H1 (cell line): ENCODE data around the gene CYTH1. TPM values are rescaled to one million over a fixed set of nuclear protein-coding genes. Genes with fewer than 3 reads are reported as not detected.

Source experiments
- E2F6 ChIP-seq: IDR thresholded peaks from 2 replicates; pipeline ENCODE4 v1.6.1; 2012; ENCODE audit warnings: inconsistent platforms
- NANOG ChIP-seq: IDR thresholded peaks from 2 replicates; pipeline ENCODE4 v1.6.1; 2011; ENCODE audit warnings: low read length, low read depth, mild to moderate bottlenecking, inconsistent platforms; ENCODE audit not compliant: insufficient read depth, poor library complexity, severe bottlenecking
- RNF2 ChIP-seq: fragments of 200-900, 300-1000 bp; sonication (generic); IDR thresholded peaks from 2 replicates; pipeline ENCODE4 v1.7.1; 2016; ENCODE audit warnings: borderline replicate concordance, low read depth, mild to moderate bottlenecking, antibody characterized with exemption, low read length; ENCODE audit not compliant: poor library complexity, severe bottlenecking; ENCODE audit errors: missing control alignments
- SP2 ChIP-seq: IDR thresholded peaks from 2 replicates; pipeline ENCODE4 v1.6.1; 2012; ENCODE audit warnings: mild to moderate bottlenecking, low read length, inconsistent platforms
- YY1 ChIP-seq: IDR thresholded peaks from 2 replicates; pipeline ENCODE4 v1.6.1; 2011; ENCODE audit warnings: low read depth, mild to moderate bottlenecking, low read length
- polyA plus RNA-seq, 7 experiments: library from polyadenylated mRNA; depleted of rRNA in 3 of 7; stranded (reverse) in 5 of 7; unstranded in 2 of 7; fragments of >200 nt in 5 of 7; fragments of 200-250 nt in 2 of 7; gene quantifications; 1 replicate in 5 of 7; 2 replicates in 1 of 7; 4 replicates in 1 of 7; pipeline versions ENCODE4 v1.2.1 to v1.2.3, GENCODE V29; 2011 to 2013; ENCODE audit warnings: missing spikeins in 2 of 7, mixed read lengths in 2 of 7
- total RNA-seq: library from RNA; stranded (reverse); fragmentation: NEBNext Ultra II Directional; extraction: Animal tissue kit (Norgen Biotek cat#: 25700); gene quantifications from 2 replicates; pipeline ENCODE4 v1.2.1, GENCODE V29; 2021

Gene CYTH1
- total and polyA plus RNA-seq, 2 of the 8 experiments (the other 6 are each of a cell fraction or from before 2014, with no cell fraction given): 12.8 to 14.8 TPM

GRCh38 chr17:78788451-78788850, 6.4 kb upstream of the CYTH1 start (continued):
- no peak for TF ChIP-seq RNF2
- TF ChIP-seq YY1: no peak
- TF ChIP-seq E2F6: no peak
- no peak for TF ChIP-seq SP2
- TF ChIP-seq NANOG: no peak
- TF ChIP-seq, all 59 proteins: peak for 0
